SHP77 (cell line): Measurements from ENCODE around the gene RSPH10B2.
"Not testable (repeated sequence)": the region's sequence is repeated elsewhere in the genome, so short reads cannot be mapped to it uniquely, and the experiment has no call there.

Experiments used
- DNase-seq, 2 experiments: peaks; one replicate each; lab custom pipeline; 2025; lab: John Stamatoyannopoulos, UW

RSPH10B2 gene

DNA sequence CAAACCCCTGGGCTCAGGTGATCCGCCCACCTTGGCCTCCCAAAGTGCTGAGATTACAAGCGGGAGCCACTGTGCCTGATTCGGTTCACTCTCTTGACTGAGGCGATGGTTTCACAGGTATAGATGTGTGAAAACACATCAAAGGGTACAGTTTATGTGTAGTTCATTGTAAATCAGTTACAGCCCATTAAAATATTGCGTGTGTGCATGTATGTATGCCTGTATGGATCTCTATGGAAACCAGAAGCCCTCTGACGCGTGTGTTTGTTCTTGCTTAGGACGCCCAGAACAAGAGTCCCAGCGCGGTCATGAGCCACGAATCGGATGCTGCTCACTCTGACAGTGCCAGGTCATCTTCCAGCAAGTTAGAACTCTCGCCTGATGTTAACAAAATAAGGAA, 35.5 kb downstream of the RSPH10B2 start:
- DNase-seq, result not testable (repeated sequence)

DNA sequence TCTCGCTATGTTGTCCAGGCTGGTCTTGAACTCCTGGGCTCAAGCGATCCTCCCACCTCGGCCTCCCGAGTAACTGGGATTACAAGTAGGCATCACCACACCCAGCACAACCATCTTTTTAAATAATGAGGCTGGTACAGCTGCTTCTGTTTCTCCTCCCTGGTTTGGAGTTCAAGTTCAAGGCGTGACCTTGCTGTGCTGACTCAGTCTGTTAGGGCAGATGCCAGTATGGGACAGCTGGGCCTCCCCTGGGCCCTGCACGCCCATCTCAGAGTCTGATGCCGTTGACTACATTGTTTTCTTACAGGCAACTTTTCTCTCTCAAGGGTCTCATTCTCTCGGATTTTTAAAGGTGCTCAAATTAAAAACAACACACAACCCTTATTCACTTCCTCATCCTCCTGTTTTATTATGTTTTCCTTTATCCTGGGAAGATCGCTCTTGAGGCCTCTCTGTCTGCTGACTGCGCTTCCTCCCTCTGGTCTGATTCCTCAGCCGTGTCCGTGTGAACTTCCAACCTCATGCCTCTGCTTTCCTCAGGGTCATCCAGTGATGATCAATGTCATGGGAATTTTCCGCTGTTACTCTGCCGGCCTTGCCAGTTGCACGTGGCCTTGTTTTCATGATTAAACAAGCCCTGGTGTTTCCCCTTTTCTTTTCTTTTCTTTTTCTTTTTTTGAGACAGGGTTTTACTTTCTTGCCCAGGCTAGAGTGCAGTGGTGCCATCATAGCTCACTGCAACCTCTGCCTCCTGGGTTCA, 38.4 kb downstream of the RSPH10B2 start:
- DNase-seq, result not testable (repeated sequence)

DNA sequence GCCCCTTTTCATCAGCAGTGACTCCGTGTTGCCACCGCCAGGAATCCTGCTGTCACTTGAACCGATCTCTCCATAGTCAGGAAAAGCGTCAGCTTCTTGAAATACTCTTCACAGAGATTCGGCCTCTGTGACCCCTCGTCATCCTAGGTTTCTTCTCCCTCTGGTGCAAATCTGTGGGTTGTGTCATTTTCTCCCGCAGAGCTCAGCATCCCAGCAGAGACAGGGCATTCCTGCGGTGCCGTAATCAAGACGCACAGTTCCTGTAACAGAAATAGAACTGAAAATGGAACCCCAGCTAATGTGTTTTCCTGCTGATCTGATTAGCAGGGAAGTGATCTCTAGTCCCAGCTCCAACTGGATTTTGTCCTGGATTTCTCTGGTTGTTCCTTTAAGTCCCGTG, 40.4 kb downstream of the RSPH10B2 start:
- DNase-seq, result not testable (repeated sequence)

DNA sequence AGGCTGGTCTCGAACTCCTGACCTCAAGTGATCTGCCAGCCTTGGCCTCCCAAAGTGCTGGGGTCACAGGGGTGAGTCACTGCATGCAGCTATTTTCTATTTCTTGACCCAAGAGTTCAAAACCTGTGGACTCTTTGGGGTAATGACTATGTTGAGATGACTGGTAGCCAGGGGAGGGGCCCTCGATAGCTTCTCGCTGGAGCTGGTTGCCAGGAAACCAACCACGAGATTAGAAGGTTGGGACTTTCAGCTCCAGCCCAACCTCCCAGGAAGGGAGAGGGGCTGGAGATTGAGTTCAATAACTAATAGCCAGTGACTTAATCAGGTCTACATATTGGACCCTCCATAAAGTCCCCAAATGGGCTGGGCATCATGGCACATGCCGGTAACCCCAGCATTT, 43.3 kb downstream of the RSPH10B2 start:
- DNase-seq, result not testable (repeated sequence)

DNA sequence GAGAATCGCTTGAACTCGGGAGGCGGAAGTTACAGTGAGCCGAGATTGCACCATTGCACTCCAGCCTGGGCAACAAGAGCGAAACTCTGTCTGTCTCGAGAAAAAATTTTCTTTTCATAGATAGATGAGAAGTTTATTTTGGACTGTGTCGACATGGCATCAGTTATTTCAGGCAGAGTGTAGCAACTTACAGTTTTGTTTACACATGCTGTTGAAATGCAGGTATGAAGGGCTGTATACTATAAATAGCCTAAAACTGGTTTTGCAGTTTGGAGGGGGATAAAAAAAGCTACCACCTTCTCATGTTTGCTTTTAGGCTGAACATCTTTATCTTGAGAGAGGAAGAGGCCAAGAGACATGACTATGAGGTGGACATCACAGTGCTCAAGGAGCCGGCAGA, 44.1 kb downstream of the RSPH10B2 start:
- DNase-seq, result not testable (repeated sequence)

DNA sequence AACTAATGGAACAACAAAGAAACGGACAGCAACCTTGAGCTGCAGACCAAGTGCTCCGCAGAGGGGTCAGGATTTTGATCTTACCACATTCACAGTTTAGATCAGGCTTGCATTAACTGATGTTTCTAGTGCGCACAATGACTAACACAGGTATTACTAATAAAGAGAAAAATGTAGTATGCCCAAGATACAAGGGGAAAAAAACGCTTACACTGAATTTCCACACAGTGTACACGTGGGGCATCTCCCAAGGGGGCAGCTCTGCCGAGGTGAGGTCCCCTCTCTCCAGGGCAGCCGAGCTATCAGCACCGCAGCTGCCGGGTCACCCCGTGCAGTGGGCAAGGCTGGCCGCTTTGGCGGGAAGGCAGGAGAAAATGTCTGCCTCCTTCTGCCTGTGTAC, 46.0 kb downstream of the RSPH10B2 start:
- not testable (repeated sequence) for DNase-seq

DNA sequence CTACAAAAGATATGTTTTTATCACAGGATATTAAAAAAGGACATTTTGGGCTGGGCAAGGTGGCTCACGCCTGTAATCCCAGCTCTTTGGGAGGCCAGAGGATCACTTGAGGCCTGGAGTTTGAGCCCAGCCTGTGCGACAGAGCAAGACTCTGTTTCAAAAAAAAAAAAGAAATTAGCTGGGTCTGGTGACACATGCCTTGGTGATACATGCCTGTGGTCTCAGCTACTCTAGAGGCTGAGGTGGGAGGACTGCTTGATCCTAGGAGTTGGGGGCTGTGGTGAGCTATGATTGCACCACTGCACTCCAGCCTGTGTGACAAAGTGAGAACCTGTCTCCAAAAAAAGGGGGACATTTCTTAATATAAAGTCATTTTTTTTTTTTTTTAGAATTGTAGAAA, 46.4 kb downstream of the RSPH10B2 start:
- DNase-seq, result not testable (repeated sequence)

DNA sequence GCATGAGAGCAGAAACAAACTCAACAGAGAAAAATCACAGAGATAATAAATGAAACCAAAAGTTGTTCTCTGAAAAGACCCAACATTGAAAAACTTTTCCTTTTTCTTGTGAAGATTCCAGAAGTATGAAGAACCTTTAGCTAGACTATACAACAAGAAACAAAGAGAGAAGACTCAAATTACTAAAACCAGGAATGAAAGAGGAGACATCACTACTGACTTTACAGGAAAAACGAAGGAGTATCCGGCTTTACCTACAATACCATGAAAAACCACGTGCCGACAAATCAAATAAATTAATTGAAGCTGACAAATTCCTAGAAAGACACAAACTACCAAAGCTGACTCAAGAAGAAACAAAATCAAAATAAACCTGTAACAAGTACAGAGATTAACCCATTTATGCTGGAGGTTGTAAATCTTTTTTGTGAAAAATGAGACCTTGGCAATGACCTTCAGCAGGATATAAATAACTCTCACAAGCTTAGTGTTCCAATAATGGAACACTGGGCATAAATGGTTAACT, 53.6 kb downstream of the RSPH10B2 start:
- DNase-seq, result not testable (repeated sequence)

DNA sequence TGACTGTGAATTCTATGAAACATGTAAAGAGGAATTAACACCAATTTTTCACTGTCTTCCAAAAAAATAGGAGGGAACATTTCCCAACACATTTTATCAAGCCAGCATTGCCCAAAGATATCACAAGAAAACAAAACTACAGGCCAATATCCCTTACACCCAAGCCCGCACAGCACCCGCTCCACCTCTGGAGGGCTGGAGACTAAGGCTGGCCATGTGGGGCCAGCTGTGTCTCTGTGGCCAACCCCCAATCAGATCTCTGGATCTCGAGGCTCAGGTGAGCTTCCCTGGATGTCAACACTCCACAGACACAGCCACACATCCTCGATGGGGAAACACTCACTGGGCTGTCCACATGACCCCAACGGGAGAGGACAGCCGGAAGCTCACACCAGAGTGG, 54.1 kb downstream of the RSPH10B2 start:
- DNase-seq, result not testable (repeated sequence)

DNA sequence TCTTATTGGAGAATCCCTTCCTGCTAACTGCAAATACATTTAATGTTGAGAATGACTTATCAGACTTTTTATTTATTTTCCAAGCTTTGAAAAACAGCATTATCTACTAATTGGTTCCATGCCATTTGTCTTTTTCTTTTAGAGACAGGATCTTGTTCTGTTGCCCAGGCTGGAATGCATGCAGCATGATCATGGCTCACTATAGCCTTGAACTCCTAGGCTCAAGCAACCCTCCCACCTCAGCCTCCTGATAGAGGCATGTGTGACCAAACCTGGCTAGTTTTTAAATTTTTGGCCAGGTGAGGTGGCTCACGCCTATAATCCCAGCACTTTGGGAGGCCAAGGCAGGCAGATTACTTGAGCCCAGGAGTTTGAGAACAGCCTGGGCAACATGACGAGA, 59.1 kb downstream of the RSPH10B2 start:
- DNase-seq, result not testable (repeated sequence)

DNA sequence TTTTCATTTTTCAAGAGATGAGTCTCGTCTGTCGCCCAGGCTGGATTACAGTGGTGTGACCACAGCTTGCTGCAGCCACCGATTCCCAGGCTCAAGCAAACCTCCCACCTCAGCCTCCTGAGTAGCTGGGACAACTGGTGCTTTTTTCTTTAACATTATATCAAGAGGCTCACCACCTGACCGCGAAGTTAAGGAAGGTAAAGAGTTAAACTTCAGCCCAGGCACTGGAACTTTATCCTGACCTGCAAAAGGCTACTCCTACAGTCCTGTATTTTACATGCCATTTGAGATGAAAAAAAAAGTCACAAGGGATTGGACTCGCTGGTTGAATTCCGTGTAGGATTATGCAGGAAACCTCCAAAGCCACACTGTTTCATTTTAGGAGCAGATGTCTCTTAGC, 61.6 kb downstream of the RSPH10B2 start:
- not testable (repeated sequence) for DNase-seq

DNA sequence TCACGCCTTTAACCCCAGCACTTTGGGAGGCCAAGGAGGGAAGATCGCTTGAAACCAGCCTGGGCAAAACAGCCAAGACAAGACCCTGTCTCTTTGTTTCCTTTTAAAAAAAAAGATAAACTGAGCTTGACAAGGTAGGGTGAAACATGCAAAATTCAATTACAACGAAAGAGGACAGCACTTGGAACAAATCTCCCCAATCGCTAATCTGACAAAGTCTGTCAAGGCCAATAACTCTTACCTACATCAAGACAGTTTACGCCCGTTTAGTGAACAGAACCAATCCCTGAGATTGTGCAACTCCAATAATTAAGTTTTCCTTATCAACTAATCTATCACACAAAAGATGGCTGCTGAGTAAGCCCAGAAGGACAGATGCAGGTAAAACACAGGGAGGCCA, 67.7 kb downstream of the RSPH10B2 start:
- not testable (repeated sequence) for DNase-seq

DNA sequence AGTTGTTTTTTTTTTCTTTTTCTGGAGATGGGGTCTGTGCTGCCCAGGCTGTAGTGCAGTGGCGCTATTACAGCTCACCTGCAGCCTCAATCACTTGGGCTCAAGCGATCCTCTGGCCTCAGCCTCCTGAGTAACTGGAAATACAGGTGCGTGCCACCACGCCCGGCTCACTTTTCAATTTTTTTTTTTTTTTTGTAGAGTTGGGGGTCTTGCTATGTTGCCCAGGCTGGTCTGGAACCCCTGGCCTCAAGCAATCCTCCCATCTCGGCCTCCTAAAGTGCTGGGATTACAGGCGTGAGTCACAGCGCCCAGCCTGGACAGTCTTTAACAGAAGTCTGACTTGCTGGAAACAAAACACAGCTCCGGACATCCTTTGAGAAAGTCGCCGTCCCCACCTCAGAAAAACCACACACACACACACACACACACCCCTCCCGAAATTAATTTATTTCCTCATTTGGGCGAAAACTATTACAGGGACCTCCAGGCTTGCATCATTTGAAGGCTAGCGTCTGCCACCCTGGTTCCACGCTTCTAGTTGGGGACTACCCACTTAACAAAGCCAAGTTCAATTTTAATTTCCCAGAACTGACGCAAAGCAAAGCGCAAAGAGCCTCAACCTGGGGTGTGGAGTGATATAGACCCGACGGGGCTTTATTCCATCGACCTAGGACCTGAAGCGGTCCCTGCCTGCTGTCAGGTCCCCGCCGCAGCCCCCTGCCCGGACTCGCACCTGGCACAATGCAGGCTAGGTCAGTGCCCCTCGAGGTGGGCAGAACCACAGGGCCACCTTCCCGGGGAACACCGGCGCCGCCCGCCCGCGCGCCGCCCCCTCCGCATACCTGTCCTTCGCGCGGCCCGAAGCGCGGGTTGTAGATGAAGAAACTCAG, 71.6 kb downstream of the RSPH10B2 start:
- DNase-seq, result not testable (repeated sequence)

DNA sequence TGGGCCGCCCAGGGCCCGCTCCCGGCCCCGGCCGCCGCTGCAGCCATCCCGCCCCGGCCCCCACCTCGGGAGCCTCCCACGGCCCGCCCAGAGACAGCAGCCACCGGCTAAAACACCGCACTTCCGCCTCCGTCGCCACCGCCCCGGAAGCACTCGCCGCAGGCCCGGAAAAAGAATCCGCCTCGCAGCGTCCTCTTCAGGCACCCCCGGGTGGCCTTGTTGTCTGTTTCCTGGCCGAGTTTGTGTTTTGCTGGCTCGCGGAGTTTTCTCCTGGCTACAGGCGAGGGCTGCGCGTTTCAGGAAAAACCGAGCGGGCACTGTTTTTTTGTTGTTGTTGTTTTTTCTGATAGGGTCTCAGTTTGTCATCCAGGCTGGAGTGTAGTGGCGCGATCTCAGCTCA, 72.2 kb downstream of the RSPH10B2 start, which contains the start of gene CCZ1B:
TSS of gene CCZ1B (minus strand) at position 125 of the 400 bp plus-strand sequence. CDS start at position 47, 78 bp downstream.
- peak; percentile 86 to 89 for DNase-seq

DNA sequence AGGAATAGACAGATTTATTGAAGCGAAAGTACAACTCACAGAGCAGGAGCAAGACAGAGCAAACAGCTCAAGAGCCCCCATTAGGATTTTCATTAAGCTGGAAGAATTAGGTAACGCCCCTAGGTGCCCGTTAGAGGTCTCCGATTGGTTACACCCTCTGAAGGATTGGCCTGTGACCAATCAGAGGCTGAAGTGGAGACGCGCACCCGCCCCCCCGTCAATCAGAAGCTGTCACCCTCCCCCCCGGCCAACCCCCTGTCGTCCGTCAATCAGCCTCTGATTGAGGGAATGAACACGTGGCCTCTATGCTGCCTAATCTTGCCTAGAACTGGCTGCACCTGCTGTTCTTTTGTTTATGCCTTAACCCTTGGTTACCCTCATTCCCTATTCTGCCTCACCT, 73.3 kb downstream of the RSPH10B2 start:
- not testable (repeated sequence) for DNase-seq

DNA sequence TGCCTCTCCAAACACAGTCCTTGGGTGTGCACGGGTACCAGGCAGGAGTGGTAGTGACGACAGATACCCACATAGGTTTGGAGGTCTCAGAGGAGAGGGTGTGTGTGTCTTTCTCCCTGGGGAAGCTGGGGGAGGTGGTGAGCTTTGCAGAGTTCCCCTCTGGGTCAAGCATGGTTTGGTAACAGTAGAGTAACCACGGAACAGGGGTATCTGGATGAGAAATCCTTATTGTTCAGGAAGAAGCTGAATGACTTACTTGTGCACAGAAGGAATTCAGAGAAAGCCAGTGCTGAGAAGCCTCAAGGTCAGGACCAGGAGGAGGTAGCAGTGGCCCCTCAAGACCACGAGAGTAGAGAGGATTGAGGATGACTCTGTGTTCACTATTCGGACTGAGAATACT, 75.7 kb downstream of the RSPH10B2 start:
- not testable (repeated sequence) for DNase-seq

DNA sequence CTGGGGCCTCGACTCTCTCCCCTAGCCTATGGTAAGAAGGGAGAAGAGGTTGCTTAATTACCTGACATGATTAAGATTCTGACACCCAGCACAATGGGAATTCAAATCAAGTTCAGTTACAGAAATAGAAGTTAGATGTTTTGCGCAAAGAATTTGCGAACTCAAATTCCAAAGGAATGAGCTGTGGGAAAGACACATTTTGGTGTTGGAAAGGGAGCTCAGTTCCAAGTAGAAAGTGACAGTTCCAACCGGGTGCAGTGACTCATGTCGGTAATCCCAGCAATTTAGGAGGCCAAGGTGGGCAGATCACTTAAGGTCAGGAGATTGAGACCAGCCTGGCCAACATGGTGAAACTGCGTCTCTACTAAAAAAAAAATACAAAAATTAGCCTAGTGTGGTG, 76.1 kb downstream of the RSPH10B2 start:
- not testable (repeated sequence) for DNase-seq

DNA sequence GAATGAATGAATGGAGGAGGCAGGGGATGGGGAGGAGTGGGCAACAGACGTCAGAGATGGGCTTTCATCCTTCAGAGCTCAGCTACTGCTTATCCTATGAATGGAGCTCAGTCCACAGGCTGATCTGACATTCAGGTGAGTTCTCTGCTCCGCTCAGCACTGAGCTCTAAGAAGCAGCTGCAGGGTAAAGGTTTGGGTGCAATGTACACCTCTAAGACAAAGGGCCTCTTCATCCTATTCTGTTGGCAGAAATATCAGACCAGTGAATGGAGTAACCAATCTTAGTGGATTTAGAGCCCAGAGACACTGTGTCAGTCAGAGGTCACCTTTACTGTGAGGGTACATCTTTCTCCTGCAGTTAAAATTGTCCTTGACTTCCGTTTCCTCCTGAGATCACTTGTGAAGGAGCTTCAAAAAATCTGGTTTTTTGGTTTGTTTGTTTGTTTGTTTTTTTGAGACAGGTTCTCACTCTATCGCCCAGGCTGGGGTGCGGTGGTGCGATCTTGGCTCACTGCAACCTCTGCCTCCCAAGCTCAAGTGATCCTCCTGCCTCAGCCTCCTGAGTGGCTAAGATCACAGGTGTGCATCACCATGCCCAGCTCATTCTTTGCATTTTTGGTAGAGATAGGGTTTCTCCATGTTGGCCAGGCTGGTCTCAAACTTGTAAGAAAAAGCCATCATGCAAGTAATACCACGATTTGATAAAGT, 77.3 kb downstream of the RSPH10B2 start:
- no peak for DNase-seq

DNA sequence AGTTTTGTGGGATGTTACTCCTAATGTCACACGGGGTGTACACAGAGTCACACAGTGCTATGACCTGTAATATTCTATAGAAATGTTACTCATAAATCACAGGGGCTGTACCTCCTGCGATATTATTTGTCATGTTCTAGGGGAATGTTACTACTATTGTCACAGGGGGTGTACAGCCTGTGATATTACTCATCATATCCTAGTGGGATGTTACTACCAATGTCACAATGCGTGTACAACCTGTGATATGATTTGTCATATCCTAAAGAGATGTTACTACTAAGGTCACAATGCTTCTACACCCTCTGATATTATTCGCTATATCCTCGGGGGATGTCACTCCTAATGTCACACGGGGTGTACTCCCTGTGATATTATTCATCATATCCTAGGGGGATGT, 79.7 kb downstream of the RSPH10B2 start:
- DNase-seq, result no peak

DNA sequence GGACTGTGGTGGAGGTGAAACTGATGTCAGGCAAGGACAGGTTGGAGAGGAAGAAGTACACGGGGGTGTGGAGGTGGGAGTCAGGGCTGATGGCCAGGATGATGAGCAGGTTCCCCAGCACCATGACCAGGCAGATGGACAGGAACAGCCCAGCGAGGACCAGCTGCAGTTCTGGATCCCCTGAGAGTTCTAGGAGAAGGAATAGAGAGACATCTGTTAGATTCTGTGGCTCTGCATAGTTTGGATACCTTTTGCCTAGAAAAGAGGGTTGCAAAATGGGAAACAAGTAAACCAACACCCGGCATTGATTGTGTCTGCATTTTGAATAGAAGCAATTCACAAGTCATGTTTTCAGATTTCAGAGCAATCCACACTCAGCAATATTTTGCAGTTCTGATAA, 81.6 kb downstream of the RSPH10B2 start:
- not testable (repeated sequence) for DNase-seq

DNA sequence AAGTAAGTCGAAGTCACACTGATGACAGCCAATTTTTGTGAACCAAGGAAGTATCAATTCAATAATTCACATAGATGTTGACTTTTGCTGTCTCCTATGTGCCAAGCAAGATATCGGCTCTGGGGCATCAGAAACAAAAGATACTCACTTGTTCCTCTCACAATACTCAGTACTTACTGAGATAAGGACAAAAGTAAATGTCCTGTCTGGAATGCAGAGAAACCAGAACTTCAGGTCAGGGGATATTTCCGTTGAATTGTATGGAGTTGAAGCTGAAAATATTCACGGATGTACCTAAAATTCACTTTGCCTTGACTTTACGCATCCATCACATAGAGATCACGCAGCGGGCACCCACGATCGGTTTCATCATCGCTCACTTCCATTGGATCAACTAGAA, 83.2 kb downstream of the RSPH10B2 start:
- not testable (repeated sequence) for DNase-seq
